OCI-LY1 (cell line): ENCODE measurements around the gene GFI1B.
"Not testable (repeated sequence)": the region's sequence is repeated elsewhere in the genome, so short reads cannot be mapped to it uniquely, and the experiment has no call there.

Experiments used
- EZH2 ChIP-seq: fragments of 200-600 bp; sonication (generic), shearing (Covaris generic); IDR thresholded peaks from 2 replicates; pipeline ENCODE4 v1.8.0; 2017; ENCODE audit warnings: borderline replicate concordance, mixed run types, mild to moderate bottlenecking, antibody characterized with exemption, low read length, moderate library complexity, mixed read lengths
- TF ChIP-seq, protein P1 (sequence below): fragments of 200-600 bp; sonication (generic), shearing (Covaris generic); IDR thresholded peaks from 2 replicates; pipeline ENCODE4 v1.5.1; 2017; ENCODE audit warnings: mild to moderate bottlenecking, antibody characterized with exemption, low read length, moderate library complexity, mixed read lengths

DNA sequence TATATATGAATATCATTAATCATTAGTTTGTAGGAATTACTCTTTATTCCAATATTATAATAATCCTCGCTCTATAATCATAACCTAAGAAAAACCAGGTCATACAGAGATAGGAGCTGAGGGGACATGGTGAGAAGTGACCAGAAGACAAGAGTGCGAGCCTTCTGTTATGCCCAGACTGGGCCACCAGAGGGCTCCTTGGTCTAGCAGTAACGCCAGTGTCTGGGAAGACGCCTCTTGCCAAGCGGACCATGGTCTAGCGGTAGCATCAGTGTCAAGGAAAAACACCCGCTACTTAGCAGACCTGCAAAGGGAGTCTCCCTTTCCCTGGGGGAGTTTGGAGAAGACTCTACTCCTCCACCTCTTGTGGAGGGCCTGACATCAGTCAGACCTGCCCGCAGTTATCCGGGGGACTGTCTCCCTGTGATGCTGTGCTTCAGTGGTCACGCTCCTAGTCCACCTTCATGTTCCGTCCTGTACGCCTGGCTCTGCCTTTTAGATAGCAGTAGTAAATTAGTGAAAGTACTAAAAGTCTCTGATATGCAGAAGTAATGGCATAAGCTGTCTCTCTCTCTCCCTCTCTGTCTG, 62.5 kb downstream of the GFI1B start:
- TF ChIP-seq, protein P1, sequence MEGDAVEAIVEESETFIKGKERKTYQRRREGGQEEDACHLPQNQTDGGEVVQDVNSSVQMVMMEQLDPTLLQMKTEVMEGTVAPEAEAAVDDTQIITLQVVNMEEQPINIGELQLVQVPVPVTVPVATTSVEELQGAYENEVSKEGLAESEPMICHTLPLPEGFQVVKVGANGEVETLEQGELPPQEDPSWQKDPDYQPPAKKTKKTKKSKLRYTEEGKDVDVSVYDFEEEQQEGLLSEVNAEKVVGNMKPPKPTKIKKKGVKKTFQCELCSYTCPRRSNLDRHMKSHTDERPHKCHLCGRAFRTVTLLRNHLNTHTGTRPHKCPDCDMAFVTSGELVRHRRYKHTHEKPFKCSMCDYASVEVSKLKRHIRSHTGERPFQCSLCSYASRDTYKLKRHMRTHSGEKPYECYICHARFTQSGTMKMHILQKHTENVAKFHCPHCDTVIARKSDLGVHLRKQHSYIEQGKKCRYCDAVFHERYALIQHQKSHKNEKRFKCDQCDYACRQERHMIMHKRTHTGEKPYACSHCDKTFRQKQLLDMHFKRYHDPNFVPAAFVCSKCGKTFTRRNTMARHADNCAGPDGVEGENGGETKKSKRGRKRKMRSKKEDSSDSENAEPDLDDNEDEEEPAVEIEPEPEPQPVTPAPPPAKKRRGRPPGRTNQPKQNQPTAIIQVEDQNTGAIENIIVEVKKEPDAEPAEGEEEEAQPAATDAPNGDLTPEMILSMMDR, result peak; percentile 38; the same call in 1 of the 2 replicates
- not testable (repeated sequence) for TF ChIP-seq EZH2
